H54 (cell line): ENCODE results near the gene BIK.
"Not testable (repeated sequence)": the region's sequence is repeated elsewhere in the genome, so short reads cannot be mapped to it uniquely, and the experiment has no call there.

Source experiments
- DNase-seq: peaks from one replicate; pipeline ENCODE4 v3.0.0; 2011; ENCODE audit warnings: low spot score, mixed read lengths; ENCODE audit not compliant: insufficient read length
- FAIRE-seq: peaks from 3 replicates; lab custom pipeline; 2011; peaks lifted over from hg19 to GRCh38; lab: Jason Lieb, UNC
- POLR2A ChIP-seq: IDR thresholded peaks from 2 replicates; pipeline ENCODE4 v1.6.1; 2011; ENCODE audit warnings: low read depth, mild to moderate bottlenecking, low read length

Gene BIK

DNA sequence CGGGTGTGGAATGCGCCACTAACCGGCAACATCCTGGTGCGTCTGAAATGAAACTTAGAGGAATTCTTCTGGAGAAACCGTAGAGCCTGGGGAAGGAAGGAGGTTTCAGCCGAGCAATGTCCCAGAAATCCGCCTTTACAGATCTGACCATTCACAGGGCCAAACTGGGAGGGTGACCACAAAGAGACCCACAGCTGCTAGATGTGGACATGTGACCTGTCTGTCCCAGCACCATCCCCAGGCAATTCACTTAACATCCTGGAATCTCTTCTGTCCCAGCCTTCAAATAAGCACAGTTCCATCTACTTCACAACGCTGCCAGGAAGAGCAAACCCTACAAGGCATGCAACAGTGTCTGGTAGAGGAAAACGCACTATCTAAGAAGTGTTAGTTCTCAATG is 22.9 kb downstream of the BIK start:
- no peak for FAIRE-seq

GRCh38 chr22:43134553-43134952 is 24.0 kb downstream of the BIK start:
- FAIRE-seq (no peak), DNase-seq (no peak)
- TF ChIP-seq POLR2A: no peak

More for the DNA sequence above, 22.9 kb downstream of the BIK start:
- TF ChIP-seq POLR2A: no peak
- DNase-seq: no peak

- FAIRE-seq (no peak), DNase-seq (no peak)
- no peak for TF ChIP-seq POLR2A
Measured at GRCh38 chr22:43135565-43135964, 25.0 kb downstream of the BIK start.

- DNase-seq (no peak), FAIRE-seq (no peak)
- no peak for TF ChIP-seq POLR2A
Measured at GRCh38 chr22:43136255-43136654, 25.7 kb downstream of the BIK start.

GRCh38 chr22:43136801-43137200 is 26.3 kb downstream of the BIK start:
- DNase-seq (no peak), FAIRE-seq (no peak)
- TF ChIP-seq POLR2A: no peak

DNA sequence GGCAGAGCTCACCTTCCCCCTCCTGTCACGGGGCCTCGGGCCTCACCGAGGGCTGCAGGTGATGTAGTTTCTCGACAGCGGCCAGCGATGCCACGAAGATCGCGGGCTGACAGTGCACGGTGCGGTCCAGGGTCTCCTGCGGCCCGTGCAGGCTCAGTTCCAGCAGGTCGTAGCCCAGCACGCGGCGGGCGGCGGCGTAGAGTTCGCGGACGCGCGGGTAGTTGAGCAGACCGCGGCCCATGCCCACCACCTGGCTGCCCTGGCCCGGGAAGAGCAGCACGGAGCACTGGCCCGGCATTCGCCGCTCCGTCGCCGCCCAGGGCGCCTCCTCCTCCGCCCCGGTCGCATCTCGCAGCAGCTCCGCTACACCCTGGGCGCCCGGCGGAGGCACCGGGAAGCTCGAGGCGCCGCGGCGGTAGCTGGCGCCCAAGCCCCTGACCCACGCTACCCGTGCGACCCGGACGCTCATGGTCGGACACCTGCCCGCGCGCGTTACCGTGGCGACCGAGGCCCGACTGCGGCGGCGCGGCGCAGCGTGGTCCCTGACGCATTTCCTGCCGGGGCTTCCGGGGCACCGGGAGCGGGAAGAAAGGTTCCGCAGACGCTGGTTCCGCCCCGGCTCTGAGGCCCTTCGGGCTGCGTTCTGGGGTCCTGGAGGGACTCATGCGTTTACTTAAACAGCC is 32.5 kb downstream of the BIK start, which contains the start of gene MCAT:
Gene MCAT (minus strand): TSS at position 519 of the 683 bp plus-strand sequence. CDS start 50 bp downstream, at position 469.
- FAIRE-seq (no peak), DNase-seq (peak; percentile 73)
- peak; percentile 39; the same call in 1 of the 2 replicates for TF ChIP-seq POLR2A

GRCh38 chr22:43144949-43145348 is 34.4 kb downstream of the BIK start:
- DNase-seq (no peak), FAIRE-seq (no peak)
- no peak for TF ChIP-seq POLR2A

DNA sequence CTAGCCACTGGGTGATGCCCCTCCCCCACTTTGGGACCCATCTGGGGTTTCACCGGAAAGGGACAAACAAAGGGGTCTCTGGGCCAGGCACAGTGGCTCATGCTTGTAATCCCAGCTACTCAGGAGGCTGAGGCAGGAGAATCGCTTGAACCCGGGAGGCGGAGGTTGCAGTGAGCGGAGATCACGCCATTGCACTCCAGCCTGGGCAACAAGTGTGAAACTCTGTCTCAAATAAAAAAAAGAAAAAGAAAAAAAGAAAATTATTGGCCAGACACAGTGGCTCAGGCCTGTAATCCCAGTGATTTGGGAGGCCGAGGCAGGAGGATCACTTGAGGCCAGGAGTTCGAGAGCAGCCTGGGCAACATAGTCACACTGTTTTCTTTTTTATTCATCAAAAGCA is 34.8 kb downstream of the BIK start:
- not testable (repeated sequence) for FAIRE-seq, DNase-seq

DNA sequence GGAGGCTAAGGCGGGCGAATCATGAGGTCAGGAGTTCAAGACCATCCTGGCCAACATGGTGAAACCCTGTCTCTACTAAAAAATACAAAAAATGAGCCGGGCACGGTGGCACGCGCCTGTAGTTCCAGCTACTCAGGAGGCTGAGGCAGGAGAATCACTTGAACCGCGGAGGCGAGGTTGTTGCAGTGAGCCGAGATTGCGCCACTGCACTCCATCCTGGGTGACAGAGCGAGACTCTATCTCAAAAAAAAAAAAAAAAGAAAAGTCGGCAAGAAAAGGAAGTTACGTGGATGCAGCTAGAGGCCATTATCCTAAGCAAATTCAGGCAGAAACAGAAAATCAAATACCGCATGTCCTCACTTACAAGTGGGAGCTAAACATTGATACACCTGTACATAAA is 35.8 kb downstream of the BIK start:
- not testable (repeated sequence) for DNase-seq, FAIRE-seq

GRCh38 chr22:43147821-43148220 is 37.3 kb downstream of the BIK start:
- DNase-seq: no peak
- no peak for FAIRE-seq
- TF ChIP-seq POLR2A: no peak

DNA sequence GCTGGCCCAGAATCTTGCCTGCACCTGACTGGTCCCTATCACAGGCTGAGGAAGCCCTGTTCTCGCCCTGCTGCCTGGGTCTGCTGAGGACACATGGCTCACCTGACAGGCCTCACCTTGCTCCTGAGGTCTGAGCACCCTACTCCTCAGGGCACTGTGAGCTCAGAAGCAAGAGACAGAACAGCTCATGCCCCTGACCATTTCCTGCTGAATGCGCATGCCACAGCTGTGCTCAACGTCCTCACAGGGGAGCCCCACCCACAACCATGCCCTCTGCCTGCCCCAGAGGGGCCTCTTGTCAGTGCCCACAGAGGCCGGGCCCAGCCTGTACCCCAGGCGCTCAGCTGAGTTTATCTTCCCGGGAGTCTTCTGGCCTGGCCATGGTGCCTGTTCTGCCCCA is 38.0 kb downstream of the BIK start:
- DNase-seq (no peak), FAIRE-seq (no peak)
- no peak for TF ChIP-seq POLR2A

- TF ChIP-seq POLR2A: no peak
- DNase-seq (no peak), FAIRE-seq (no peak)
Measured at GRCh38 chr22:43150731-43151206, 40.2 kb downstream of the BIK start.

DNA sequence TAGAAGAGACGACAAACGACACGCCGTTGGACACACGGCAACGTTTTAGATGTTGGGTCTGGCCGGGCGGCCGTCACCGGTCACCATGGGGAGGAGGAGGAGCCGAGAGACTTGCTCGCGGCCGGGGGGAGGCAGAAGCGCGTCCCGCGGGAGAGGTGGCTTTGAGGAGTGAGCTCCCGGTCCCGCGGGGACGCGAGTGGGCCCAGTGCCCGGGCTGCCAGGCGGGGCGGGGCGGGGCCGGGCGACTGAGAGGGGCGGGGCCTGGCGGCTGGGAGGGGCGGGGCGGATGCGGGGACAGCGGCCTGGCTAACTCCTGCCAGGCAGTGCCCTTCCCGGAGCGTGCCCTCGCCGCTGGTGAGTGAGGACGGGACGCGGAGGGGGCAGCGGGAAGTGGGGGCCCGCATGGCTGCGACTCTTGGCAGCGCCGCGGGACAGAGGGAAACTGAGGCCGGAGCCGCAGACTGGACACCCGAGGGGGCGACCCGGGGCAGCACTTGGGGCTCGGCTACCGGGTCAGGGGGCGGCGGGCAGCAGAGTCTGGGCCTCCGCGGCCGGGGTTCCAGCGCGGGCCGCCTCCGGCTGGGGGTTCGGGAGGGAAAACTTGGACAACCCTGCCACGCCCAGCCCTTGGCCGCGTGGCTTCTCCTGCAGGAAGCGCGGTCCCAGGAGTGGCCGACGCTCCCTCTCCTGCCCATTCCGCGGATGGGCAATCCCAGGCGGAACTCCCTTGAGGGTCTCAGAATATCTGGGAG is 40.9 kb downstream of the BIK start, which contains the start of gene TSPO:
Gene TSPO (plus strand): TSS at position 309 of the 752 bp plus-strand sequence. CDS start 7,680 bp downstream, outside the sequence.
- DNase-seq (peak; percentile 54), FAIRE-seq (no peak)
- TF ChIP-seq POLR2A: peak; percentile 73

DNA sequence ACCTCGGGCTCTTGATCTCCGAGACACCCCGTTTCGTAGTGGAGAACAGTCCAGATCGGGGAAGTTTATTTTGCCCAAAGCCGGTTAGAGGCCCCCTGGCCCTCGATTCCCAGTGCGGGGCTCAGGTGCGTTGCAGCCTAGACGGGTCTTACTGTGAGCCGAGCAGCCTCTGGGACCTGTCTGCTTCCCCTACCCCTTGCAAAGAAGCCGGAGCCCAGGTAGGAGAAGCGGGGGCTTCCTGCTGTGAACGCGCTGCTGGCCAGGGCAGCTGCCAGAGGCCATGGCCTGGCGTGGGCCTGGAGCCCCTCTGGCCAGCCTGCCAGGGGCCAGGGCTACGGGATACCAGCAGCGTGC is 41.4 kb downstream of the BIK start:
- TF ChIP-seq POLR2A: no peak
- FAIRE-seq: no peak

More for the DNA sequence above, 41.4 kb downstream of the BIK start:
- no peak for DNase-seq
